Panc1 (cell line): Measurements from ENCODE around the gene MOCS1. TPM values are rescaled to one million over a fixed set of nuclear protein-coding genes. Genes with fewer than 3 reads are reported as not detected.

Source experiments
- ATAC-seq: fragments of 200-7000 bp; cut with Tn5 transposase; 2 replicates; pipeline ENCODE4 v1.9.1; 2020; ENCODE audit warnings: mild to moderate bottlenecking, moderate library complexity
- BruUV-seq: library from RNA; stranded (reverse); fragments of 400-500 nt; replicated peaks from 2 replicates; lab custom pipeline; 2021; lab: Mats Ljungman, UMichigan
- CTCF ChIA-PET: fragments of 300-600 bp; sonication (Branson Sonifier 250); formaldehyde crosslinking; loops from one replicate; lab custom pipeline; 2022; ENCODE audit warnings: antibody characterized with exemption; lab: Charles Lee
- POLR2A ChIA-PET: fragments of 300-600 bp; sonication (Branson Sonifier 250); formaldehyde crosslinking; loops from one replicate; lab custom pipeline; 2022; ENCODE audit warnings: antibody characterized with exemption; lab: Charles Lee
- DNase-seq: peaks from one replicate; pipeline ENCODE4 v3.0.0-alpha.2; 2010; ENCODE audit warnings: low read depth, low spot score
- H3K27ac ChIP-seq: 2 replicates; pipeline ENCODE4 v1.5.1; 2011; ENCODE audit warnings: mild to moderate bottlenecking, low read length, inconsistent platforms
- H3K27me3 ChIP-seq: fragments of 200-500 bp; sonication (Bioruptor generic); 2 replicates; pipeline ENCODE4 v1.6.0; 2014; ENCODE audit warnings: low read length, inconsistent platforms; ENCODE audit not compliant: control insufficient read depth, insufficient read depth
- H3K36me3 ChIP-seq: fragments of 200-500 bp; sonication (Bioruptor generic); 2 replicates; pipeline ENCODE4 v1.5.1; 2014; ENCODE audit warnings: inconsistent platforms, mild to moderate bottlenecking, low read length, moderate library complexity; ENCODE audit not compliant: control insufficient read depth, insufficient read depth
- H3K4me1 ChIP-seq: 2 replicates; pipeline ENCODE4 v1.5.1; 2011; ENCODE audit warnings: inconsistent platforms, mild to moderate bottlenecking, low read length, moderate library complexity; ENCODE audit not compliant: control insufficient read depth, insufficient read depth
- H3K4me3 ChIP-seq, 2 experiments: 2 replicates each; pipeline ENCODE4 v1.5.1; 2011 to 2012; ENCODE audit warnings: low read depth in 2 of 2, low read length in 2 of 2, mild to moderate bottlenecking in 2 of 2, inconsistent platforms in 1 of 2, moderate library complexity in 1 of 2
- H3K9me3 ChIP-seq: fragments of 200-500 bp; sonication (Bioruptor generic); 2 replicates; pipeline ENCODE4 v1.5.1; 2014; ENCODE audit warnings: low read depth, mild to moderate bottlenecking, inconsistent platforms, low read length, moderate library complexity; ENCODE audit not compliant: control insufficient read depth, insufficient read depth
- POLR2AphosphoS5 ChIP-seq: IDR thresholded peaks from 2 replicates; pipeline ENCODE4 v1.6.1; 2012; ENCODE audit warnings: mild to moderate bottlenecking, low read depth, low read length, moderate library complexity
- SIN3A ChIP-seq: IDR thresholded peaks from 2 replicates; pipeline ENCODE4 v1.6.1; 2012; ENCODE audit warnings: low read depth, mild to moderate bottlenecking, low read length, moderate library complexity, borderline replicate concordance; ENCODE audit not compliant: insufficient read depth
- TCF7L2 ChIP-seq: IDR thresholded peaks from 2 replicates; pipeline ENCODE4 v1.6.1; 2011; ENCODE audit warnings: mild to moderate bottlenecking, low read depth, low read length, inconsistent platforms
- in situ Hi-C: cut with HindIII; loops from 2 replicates; pipeline ENCODE4 v1.10.0; 2016; ENCODE audit warnings: low sequenced_read_pairs, low pct_unique_long_range_greater_than_20kb
- intact Hi-C: fragments of 100-400 bp; cut with micrococcal nuclease; formaldehyde crosslinking; loops from one replicate; pipeline ENCODE4 v1.10.0; 2022; ENCODE audit not compliant: unreplicated experiment
- total RNA-seq: library from RNA; stranded (reverse); gene quantifications from one replicate; pipeline ENCODE4 v1.2.1, GENCODE V29; 2021; ENCODE audit not compliant: unreplicated experiment
- TF ChIP-seq, protein P1 (sequence below), 2 experiments: IDR thresholded peaks; 2 replicates each; pipeline ENCODE4 v1.6.1; 2011 to 2012; ENCODE audit warnings: low read depth in 2 of 2, control low read depth in 1 of 2, low read length in 1 of 2, mild to moderate bottlenecking in 1 of 2, moderate library complexity in 1 of 2; ENCODE audit not compliant: insufficient read depth in 1 of 2
- TF ChIP-seq, protein P2 (sequence below): fragments of 450-650 bp; IDR thresholded peaks from 2 replicates; pipeline ENCODE4 v1.5.1; 2017; ENCODE audit warnings: mild to moderate bottlenecking

Gene MOCS1
- total RNA-seq, 1 experiment from 2014 or later: 0.98 TPM

DNA sequence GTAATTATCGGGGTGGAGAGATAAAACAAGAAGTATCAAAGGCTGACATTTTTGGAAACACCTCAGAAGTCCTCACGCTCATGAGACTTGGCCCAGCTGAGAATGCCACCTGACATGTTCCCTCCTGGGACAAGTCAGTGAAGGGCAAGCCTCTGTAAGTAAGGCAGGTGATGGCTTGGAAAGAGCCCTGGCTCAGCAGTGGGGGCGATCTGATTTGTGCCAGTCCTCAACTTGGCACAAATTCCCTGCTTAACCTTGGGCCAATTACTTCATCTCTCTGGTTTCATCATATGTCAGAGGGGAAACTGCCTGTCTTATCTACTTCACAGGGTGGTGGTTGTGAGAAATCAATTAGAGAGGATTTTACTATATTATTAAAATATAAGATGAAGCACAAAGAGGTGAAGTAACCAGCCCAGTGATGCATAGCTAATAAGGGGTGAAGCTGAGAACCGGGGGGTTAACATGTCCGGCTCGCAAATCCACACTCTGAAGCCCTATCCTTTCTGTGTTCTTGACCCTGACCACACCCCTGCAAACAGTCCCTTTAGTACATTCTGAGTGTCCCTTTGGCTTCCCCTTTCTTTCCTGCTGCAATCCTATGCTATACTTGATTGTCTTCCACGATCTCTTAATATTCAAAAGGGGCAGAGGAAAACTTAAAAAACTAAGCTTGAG lies 8.8 kb upstream of the MOCS1 start:
- H3K27me3 ChIP-seq: no peaks in the 10 kb centered on the region
- DNase-seq (no peak), ATAC-seq (no peak)
- in situ Hi-C loops (no loop called here), intact Hi-C loops (no loop called here)
- H3K4me3 ChIP-seq: no peak overlapping the region
- no peak overlapping the region for H3K27ac ChIP-seq
- no peaks in the 10 kb centered on the region for H3K9me3 ChIP-seq
- no TSS peak for BruUV-seq
- no peaks in the 10 kb centered on the region for H3K36me3 ChIP-seq
- no peak for TF ChIP-seq TCF7L2
- CTCF ChIA-PET: no interaction called here
- H3K4me1 ChIP-seq: no peaks in the 10 kb centered on the region
- POLR2A ChIA-PET: no interaction called here

DNA sequence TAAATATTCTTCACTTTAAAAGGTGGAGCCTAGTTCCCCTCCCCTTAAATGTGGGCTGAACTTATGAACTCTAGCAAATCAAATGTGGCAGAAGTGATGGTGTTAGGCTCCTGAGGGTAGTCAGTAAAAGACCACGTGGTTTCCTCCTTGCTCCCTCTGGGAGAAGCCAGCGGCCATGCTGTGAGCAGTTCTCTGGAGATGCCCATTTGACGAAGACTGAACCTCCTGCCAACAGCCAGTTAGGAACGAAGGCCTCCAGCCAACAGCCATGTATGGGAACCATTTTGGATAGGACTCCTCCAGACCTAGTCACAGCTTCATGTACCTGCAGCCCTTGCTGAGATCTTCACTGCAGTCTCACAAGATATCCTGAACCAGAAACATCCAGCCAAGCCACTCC lies 7.6 kb upstream of the MOCS1 start:
- Histone ChIP-seq H3K4me3 (no peak overlapping the region), H3K4me1 (no peaks in the 10 kb centered on the region), H3K27me3 (no peaks in the 10 kb centered on the region), H3K27ac (no peak overlapping the region), H3K36me3 (no peaks in the 10 kb centered on the region), H3K9me3 (no peaks in the 10 kb centered on the region)
- no peak for DNase-seq
- in situ Hi-C loops (no loop called here), intact Hi-C loops (no loop called here)
- TF ChIP-seq, protein P1, sequence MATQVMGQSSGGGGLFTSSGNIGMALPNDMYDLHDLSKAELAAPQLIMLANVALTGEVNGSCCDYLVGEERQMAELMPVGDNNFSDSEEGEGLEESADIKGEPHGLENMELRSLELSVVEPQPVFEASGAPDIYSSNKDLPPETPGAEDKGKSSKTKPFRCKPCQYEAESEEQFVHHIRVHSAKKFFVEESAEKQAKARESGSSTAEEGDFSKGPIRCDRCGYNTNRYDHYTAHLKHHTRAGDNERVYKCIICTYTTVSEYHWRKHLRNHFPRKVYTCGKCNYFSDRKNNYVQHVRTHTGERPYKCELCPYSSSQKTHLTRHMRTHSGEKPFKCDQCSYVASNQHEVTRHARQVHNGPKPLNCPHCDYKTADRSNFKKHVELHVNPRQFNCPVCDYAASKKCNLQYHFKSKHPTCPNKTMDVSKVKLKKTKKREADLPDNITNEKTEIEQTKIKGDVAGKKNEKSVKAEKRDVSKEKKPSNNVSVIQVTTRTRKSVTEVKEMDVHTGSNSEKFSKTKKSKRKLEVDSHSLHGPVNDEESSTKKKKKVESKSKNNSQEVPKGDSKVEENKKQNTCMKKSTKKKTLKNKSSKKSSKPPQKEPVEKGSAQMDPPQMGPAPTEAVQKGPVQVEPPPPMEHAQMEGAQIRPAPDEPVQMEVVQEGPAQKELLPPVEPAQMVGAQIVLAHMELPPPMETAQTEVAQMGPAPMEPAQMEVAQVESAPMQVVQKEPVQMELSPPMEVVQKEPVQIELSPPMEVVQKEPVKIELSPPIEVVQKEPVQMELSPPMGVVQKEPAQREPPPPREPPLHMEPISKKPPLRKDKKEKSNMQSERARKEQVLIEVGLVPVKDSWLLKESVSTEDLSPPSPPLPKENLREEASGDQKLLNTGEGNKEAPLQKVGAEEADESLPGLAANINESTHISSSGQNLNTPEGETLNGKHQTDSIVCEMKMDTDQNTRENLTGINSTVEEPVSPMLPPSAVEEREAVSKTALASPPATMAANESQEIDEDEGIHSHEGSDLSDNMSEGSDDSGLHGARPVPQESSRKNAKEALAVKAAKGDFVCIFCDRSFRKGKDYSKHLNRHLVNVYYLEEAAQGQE (IDR thresholded peaks at IDR 0.05; ENCODE audit: insufficient read depth in 1 of 2, low read depth in 2 of 2, low read length in 1 of 2): no peak
- TF ChIP-seq POLR2AphosphoS5 (no peak), SIN3A (no peak), TCF7L2 (no peak)
- TF ChIP-seq, protein P2, sequence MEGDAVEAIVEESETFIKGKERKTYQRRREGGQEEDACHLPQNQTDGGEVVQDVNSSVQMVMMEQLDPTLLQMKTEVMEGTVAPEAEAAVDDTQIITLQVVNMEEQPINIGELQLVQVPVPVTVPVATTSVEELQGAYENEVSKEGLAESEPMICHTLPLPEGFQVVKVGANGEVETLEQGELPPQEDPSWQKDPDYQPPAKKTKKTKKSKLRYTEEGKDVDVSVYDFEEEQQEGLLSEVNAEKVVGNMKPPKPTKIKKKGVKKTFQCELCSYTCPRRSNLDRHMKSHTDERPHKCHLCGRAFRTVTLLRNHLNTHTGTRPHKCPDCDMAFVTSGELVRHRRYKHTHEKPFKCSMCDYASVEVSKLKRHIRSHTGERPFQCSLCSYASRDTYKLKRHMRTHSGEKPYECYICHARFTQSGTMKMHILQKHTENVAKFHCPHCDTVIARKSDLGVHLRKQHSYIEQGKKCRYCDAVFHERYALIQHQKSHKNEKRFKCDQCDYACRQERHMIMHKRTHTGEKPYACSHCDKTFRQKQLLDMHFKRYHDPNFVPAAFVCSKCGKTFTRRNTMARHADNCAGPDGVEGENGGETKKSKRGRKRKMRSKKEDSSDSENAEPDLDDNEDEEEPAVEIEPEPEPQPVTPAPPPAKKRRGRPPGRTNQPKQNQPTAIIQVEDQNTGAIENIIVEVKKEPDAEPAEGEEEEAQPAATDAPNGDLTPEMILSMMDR: no peak
- BruUV-seq: no TSS peak
- ChIA-PET POLR2A (no interaction called here), CTCF (no interaction called here)
- ATAC-seq: no peak

DNA sequence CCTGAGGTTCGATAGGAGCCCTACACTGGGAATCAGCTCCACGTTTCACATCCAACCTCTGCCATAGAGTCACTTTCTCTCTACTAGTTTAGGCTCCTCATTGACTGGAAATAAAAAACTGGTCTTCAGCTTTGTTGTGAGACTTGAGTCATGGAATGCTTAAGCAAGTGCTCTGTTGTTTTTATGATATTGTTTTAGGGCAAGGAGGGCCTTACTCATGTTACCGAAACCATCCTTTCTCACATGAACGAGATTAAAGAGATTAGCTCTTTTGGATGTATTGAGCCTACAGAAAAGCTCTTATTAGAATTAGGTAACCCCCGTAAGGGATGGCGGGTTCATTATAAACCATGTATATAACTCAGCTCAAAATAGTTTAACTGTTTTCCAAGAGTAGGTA lies 6.9 kb upstream of the MOCS1 start:
- no peak overlapping the region for H3K4me3 ChIP-seq
- H3K36me3 ChIP-seq: no peaks in the 10 kb centered on the region
- intact Hi-C loops: no loop called here
- in situ Hi-C loops: no loop called here
- no peak for ATAC-seq
- POLR2A ChIA-PET: no interaction called here
- H3K4me1 ChIP-seq: no peaks in the 10 kb centered on the region
- no peak for TF ChIP-seq SIN3A
- no peak for TF ChIP-seq TCF7L2
- TF ChIP-seq, protein P1 (IDR thresholded peaks at IDR 0.05; ENCODE audit: insufficient read depth in 1 of 2, low read depth in 2 of 2, low read length in 1 of 2): no peak
- TF ChIP-seq, protein P2: no peak
- no peak for TF ChIP-seq POLR2AphosphoS5
- DNase-seq: no peak
- CTCF ChIA-PET: no interaction called here
- 0 out of 2 replicates have a peak, but pooled peaks cover 2% of the 10 kb centered on the region for H3K27me3 ChIP-seq
- BruUV-seq: no TSS peak
- H3K27ac ChIP-seq: no peak overlapping the region
- H3K9me3 ChIP-seq: no peaks in the 10 kb centered on the region
